Nephron progenitor cell (in vitro differentiated cells): Measurements from ENCODE around the gene KRT27.
A peak's percentile ranks its signal among the peaks of the same experiment; 100 is the strongest.

Experiments used
- DNase-seq: peaks from one replicate; pipeline ENCODE4 v3.0.0; 2021
- H3K27ac Mint-ChIP-seq: 2 replicates; pipeline ENCODE4 v1.8.0; 2021; ENCODE audit warnings: mild to moderate bottlenecking, moderate library complexity, mixed read lengths
- H3K27me3 Mint-ChIP-seq: 2 replicates; pipeline ENCODE4 v1.8.0; 2021; ENCODE audit warnings: mild to moderate bottlenecking, low read depth, mixed read lengths; ENCODE audit not compliant: poor library complexity
- H3K36me3 Mint-ChIP-seq: 2 replicates; pipeline ENCODE4 v1.8.0; 2021; ENCODE audit warnings: low read depth, mixed read lengths
- H3K4me1 Mint-ChIP-seq: 2 replicates; pipeline ENCODE4 v1.8.0; 2021; ENCODE audit warnings: mixed read lengths
- H3K4me3 Mint-ChIP-seq: 2 replicates; pipeline ENCODE4 v1.8.0; 2021; ENCODE audit warnings: mild to moderate bottlenecking, moderate library complexity, mixed read lengths
- H3K9me3 Mint-ChIP-seq: 2 replicates; pipeline ENCODE4 v1.8.0; 2021; ENCODE audit warnings: mild to moderate bottlenecking, moderate library complexity, mixed read lengths
- CTCF ChIP-seq: fragments of 200-600 bp; sonication (generic); IDR thresholded peaks from 2 replicates; pipeline ENCODE4 v1.5.0; 2021; ENCODE audit warnings: antibody characterized with exemption

KRT27 gene

GRCh38 chr17:40824015-40824832, 41.9 kb upstream of the KRT27 start:
- no peak overlapping the region for H3K4me3 Mint-ChIP-seq
- H3K9me3 Mint-ChIP-seq, result no peaks in the 10 kb centered on the region
- no peak overlapping the region for H3K27ac Mint-ChIP-seq
- TF ChIP-seq CTCF, result no peak
- DNase-seq, result no peak
- peaks cover 14% of the 10 kb centered on the region for H3K4me1 Mint-ChIP-seq
- H3K27me3 Mint-ChIP-seq, result peaks cover 35% of the 10 kb centered on the region
- H3K36me3 Mint-ChIP-seq, result peaks cover 14% of the 10 kb centered on the region

- H3K4me1 Mint-ChIP-seq, result peaks cover 27% of the 10 kb centered on the region
- peaks cover 33% of the 10 kb centered on the region for H3K27me3 Mint-ChIP-seq
- H3K36me3 Mint-ChIP-seq, result peaks cover 26% of the 10 kb centered on the region
- no peak within 1 kb of the TSS for H3K27ac Mint-ChIP-seq
- no peak for DNase-seq
- no peak within 1 kb of the TSS for H3K4me3 Mint-ChIP-seq
- no peaks in the 10 kb centered on the region for H3K9me3 Mint-ChIP-seq
- TF ChIP-seq CTCF, result no peak
Measured at GRCh38 chr17:40822132-40822812, 39.9 kb upstream of the KRT27 start, which contains the start of gene KRT10. TSS of gene KRT10 (minus strand) at chr17:40822614. CDS start at chr17:40822585, 29 bp downstream.

GRCh38 chr17:40821536-40821935, 39.2 kb upstream of the KRT27 start:
- no peak for DNase-seq
- peaks cover 33% of the 10 kb centered on the region for H3K36me3 Mint-ChIP-seq
- no peaks in the 10 kb centered on the region for H3K9me3 Mint-ChIP-seq
- no peak for TF ChIP-seq CTCF
- H3K27ac Mint-ChIP-seq, result no peak overlapping the region
- peaks cover 31% of the 10 kb centered on the region for H3K4me1 Mint-ChIP-seq
- H3K27me3 Mint-ChIP-seq, result peaks cover 30% of the 10 kb centered on the region
- no peak overlapping the region for H3K4me3 Mint-ChIP-seq

- no peak for TF ChIP-seq CTCF
- Mint-ChIP-seq H3K9me3 (no peaks in the 10 kb centered on the region), H3K4me3 (peak overlapping the region; percentile 92), H3K4me1 (peaks cover 31% of the 10 kb centered on the region), H3K36me3 (peaks cover 36% of the 10 kb centered on the region), H3K27ac (no peak overlapping the region), H3K27me3 (peaks cover 18% of the 10 kb centered on the region)
- DNase-seq, result no peak
Measured at GRCh38 chr17:40820228-40820838, 38.0 kb upstream of the KRT27 start.

- peaks cover 20% of the 10 kb centered on the region for H3K27me3 Mint-ChIP-seq
- H3K27ac Mint-ChIP-seq, result peak overlapping the region; percentile 86
- no peak for TF ChIP-seq CTCF
- H3K36me3 Mint-ChIP-seq, result peaks cover 36% of the 10 kb centered on the region
- H3K4me3 Mint-ChIP-seq, result peak overlapping the region; percentile 92
- no peaks in the 10 kb centered on the region for H3K9me3 Mint-ChIP-seq
- H3K4me1 Mint-ChIP-seq, result peaks cover 31% of the 10 kb centered on the region
- DNase-seq, result no peak
Measured at GRCh38 chr17:40819528-40820125, 37.3 kb upstream of the KRT27 start.
